B cell (primary cell): ENCODE results near the gene OR2M7. TPM values are rescaled to one million over a fixed set of nuclear protein-coding genes. Genes with fewer than 3 reads are reported as not detected.

Experiments used
- ATAC-seq: fragments of 200-7000 bp; cut with Tn5 transposase; one replicate; pipeline ENCODE4 v1.10.0; 2021; ENCODE audit warnings: low read depth, mild to moderate bottlenecking, moderate number of reproducible peaks, moderate library complexity
- CTCF ChIA-PET: fragments of 350-600 bp; sonication (Branson Sonifier 250); formaldehyde crosslinking; loops from one replicate; lab custom pipeline; 2021; ENCODE audit warnings: antibody characterized with exemption, inconsistent platforms; lab: Charles Lee
- POLR2A ChIA-PET: fragments of 350-600 bp; sonication (Branson Sonifier 250); formaldehyde crosslinking; loops from one replicate; lab custom pipeline; 2021; ENCODE audit warnings: antibody characterized with exemption; lab: Charles Lee
- DNase-seq: peaks from one replicate; pipeline ENCODE4 v3.0.0; 2013
- H2AFZ ChIP-seq: 2 replicates; pipeline ENCODE4 v1.6.1; 2012; ENCODE audit warnings: mild to moderate bottlenecking, low read depth, low read length; ENCODE audit not compliant: insufficient read depth, poor library complexity, severe bottlenecking
- H3K27ac ChIP-seq, 2 donors: 1 replicate in 1 of 2; 2 replicates in 1 of 2; pipeline ENCODE4 v1.5.1; 2012 to 2013; ENCODE audit warnings: low read length in 2 of 2, mild to moderate bottlenecking in 2 of 2, moderate library complexity in 1 of 2
- H3K27me3 ChIP-seq, 4 experiments: fragments of 200-600 bp in 1 of 4; sonication (generic) in 1 of 4; replicated peaks in 1 of 4; 1 replicate in 2 of 4; 2 replicates in 2 of 4; pipeline versions ENCODE4 v1.6.1 to v1.7.0; 2013 to 2016; ENCODE audit warnings: low read length in 3 of 4, mild to moderate bottlenecking in 2 of 4, mixed read lengths in 1 of 4, moderate library complexity in 1 of 4; ENCODE audit not compliant: insufficient read depth in 4 of 4, control insufficient read depth in 3 of 4; ENCODE audit errors: control extremely low read depth in 1 of 4
- H3K36me3 ChIP-seq, 2 experiments: replicated peaks in 1 of 2; 1 replicate in 1 of 2; 2 replicates in 1 of 2; pipeline versions ENCODE4 v1.6.1 to v1.7.1; 2013; ENCODE audit warnings: low read length in 1 of 2; ENCODE audit not compliant: insufficient read depth in 2 of 2, control insufficient read depth in 1 of 2; ENCODE audit errors: control extremely low read depth in 1 of 2, extremely low read depth in 1 of 2
- H3K4me1 ChIP-seq, 2 donors: fragments of 200-600 bp in 1 of 2; sonication (generic) in 1 of 2; 1 replicate in 1 of 2; 2 replicates in 1 of 2; pipeline versions ENCODE4 v1.5.1 to v1.6.1; 2013 to 2017; ENCODE audit warnings: low read length in 2 of 2; ENCODE audit not compliant: control insufficient read depth in 2 of 2, insufficient read depth in 2 of 2
- H3K4me2 ChIP-seq: replicated peaks from 2 replicates; pipeline ENCODE3; 2012; ENCODE audit warnings: mild to moderate bottlenecking, low read depth, low read length; ENCODE audit not compliant: poor library complexity, severe bottlenecking
- H3K4me3 ChIP-seq, 5 experiments: fragments of 200-600 bp in 1 of 5; sonication (generic) in 1 of 5; 1 replicate in 3 of 5; 2 replicates in 2 of 5; pipeline versions ENCODE4 v1.5.1 to v1.7.0; 2011 to 2016; ENCODE audit warnings: low read length in 4 of 5, mild to moderate bottlenecking in 4 of 5, low read depth in 2 of 5, control low read depth in 1 of 5, moderate library complexity in 1 of 5; ENCODE audit not compliant: insufficient read depth in 1 of 5; ENCODE audit errors: control extremely low read depth in 1 of 5, extremely low read depth in 1 of 5
- H3K79me2 ChIP-seq: fragments of 200-600 bp; sonication (generic); one replicate; pipeline ENCODE4 v1.6.0; 2016; ENCODE audit warnings: low read length; ENCODE audit not compliant: control insufficient read depth, insufficient read depth
- H3K9ac ChIP-seq: fragments of 200-600 bp; sonication (generic); 2 replicates; pipeline ENCODE4 v1.6.1; 2017; ENCODE audit warnings: mild to moderate bottlenecking, low read length, moderate library complexity
- H3K9me3 ChIP-seq, 3 donors: one replicate each; pipeline versions ENCODE4 v1.6.1 to v1.7.1; 2013; ENCODE audit warnings: low read length in 2 of 3; ENCODE audit not compliant: control insufficient read depth in 2 of 3, insufficient read depth in 1 of 3; ENCODE audit errors: control extremely low read depth in 1 of 3
- H4K20me1 ChIP-seq: 2 replicates; pipeline ENCODE4 v1.6.0; 2012; ENCODE audit warnings: mild to moderate bottlenecking, low read length; ENCODE audit not compliant: insufficient read depth, control insufficient read depth, poor library complexity, severe bottlenecking
- H3K27ac Mint-ChIP-seq: one replicate; pipeline ENCODE4 v1.8.0; 2021; ENCODE audit warnings: mixed read lengths
- H3K27me3 Mint-ChIP-seq: one replicate; pipeline ENCODE4 v1.8.0; 2021; ENCODE audit warnings: mixed read lengths
- H3K4me1 Mint-ChIP-seq: one replicate; pipeline ENCODE4 v1.8.0; 2021; ENCODE audit warnings: mixed read lengths
- H3K4me3 Mint-ChIP-seq: one replicate; pipeline ENCODE4 v1.8.0; 2021; ENCODE audit warnings: mixed read lengths
- H3K9me3 Mint-ChIP-seq: one replicate; pipeline ENCODE4 v1.8.0; 2022; ENCODE audit warnings: mixed read lengths; ENCODE audit not compliant: insufficient read depth
- CTCF ChIP-seq: fragments of 200-600 bp; IDR thresholded peaks from one replicate; pipeline ENCODE4 v1.8.0; 2022; ENCODE audit warnings: antibody characterized with exemption, mild to moderate bottlenecking
- EZH2 ChIP-seq: IDR thresholded peaks from 2 replicates; pipeline ENCODE4 v1.6.1; 2012; ENCODE audit warnings: borderline replicate concordance, low read depth, mild to moderate bottlenecking, moderate library complexity, low read length; ENCODE audit not compliant: insufficient read depth, poor library complexity, severe bottlenecking
- WGBS: methylation state at CpG from one replicate; pipeline ENCODE4 v1.1.5; 2013; ENCODE audit warnings: missing lambda C conversion rate; ENCODE audit not compliant: insufficient coverage; 5-methylcytosine and 5-hydroxymethylcytosine counted together
- intact Hi-C: fragments of 100-400 bp; cut with micrococcal nuclease; formaldehyde crosslinking; loops from one replicate; pipeline ENCODE4 v1.10.0; 2022
- polyA plus RNA-seq: library from polyadenylated mRNA; depleted of rRNA; stranded (reverse); fragments of >200 nt; gene quantifications from 2 replicates; pipeline ENCODE4 v1.2.3, GENCODE V29; 2012
- total RNA-seq, 2 donors: library from RNA; stranded (reverse); fragments of 120-200 nt in 1 of 2; gene quantifications; 1 replicate in 1 of 2; 2 replicates in 1 of 2; pipeline versions ENCODE4 v1.2.3 to v1.2.4, GENCODE V29; 2013 to 2022

Gene OR2M7
- total and polyA plus RNA-seq, 2 donors (not counting 1 experiment from before 2014, with no cell fraction given): not detected

- no peak within 1 kb of the TSS for H3K4me2 ChIP-seq
- CTCF ChIA-PET: no interaction called here
- Mint-ChIP-seq H3K4me1 (no peaks in the 10 kb centered on the region), H3K4me3 (no peak within 1 kb of the TSS), H3K9me3 (no peaks in the 10 kb centered on the region), H3K27me3 (peaks cover 10% of the 10 kb centered on the region), H3K27ac (no peak within 1 kb of the TSS)
- H3K79me2 ChIP-seq: no peaks in the 10 kb centered on the region
- no peak within 1 kb of the TSS for H2AFZ ChIP-seq
- ATAC-seq (no peak), DNase-seq (no peak)
- H3K4me3 ChIP-seq: no peak within 1 kb of the TSS
- H3K9me3 ChIP-seq: no peaks in the 10 kb centered on the region
- intact Hi-C loops: no loop called here
- H4K20me1 ChIP-seq: no peaks in the 10 kb centered on the region
- TF ChIP-seq EZH2: no peak
- TF ChIP-seq CTCF: no peak
- H3K36me3 ChIP-seq: no peaks in the 10 kb centered on the region
- H3K4me1 ChIP-seq: no peaks in the 10 kb centered on the region
- POLR2A ChIA-PET: no interaction called here
- H3K9ac ChIP-seq: no peak within 1 kb of the TSS
- no CpG with 5 or more reads among the region's 3 CpGs for WGBS
- no peak within 1 kb of the TSS for H3K27ac ChIP-seq
- no peaks in the 10 kb centered on the region for H3K27me3 ChIP-seq
These were observed 36.9 kb upstream of the OR2M7 start, which contains the start of gene OR2T4 for GRCh38 chr1:248361121-248361715. TSS of gene OR2T4 (plus strand) at chr1:248361665. CDS start at chr1:248361665, 0 bp downstream.

GRCh38 chr1:248359415-248359814 lies 35.0 kb upstream of the OR2M7 start:
- no peaks in the 10 kb centered on the region for H3K36me3 ChIP-seq
- intact Hi-C loops: no loop called here
- H3K4me1 ChIP-seq: no peaks in the 10 kb centered on the region
- H3K9me3 ChIP-seq: no peaks in the 10 kb centered on the region
- 0% methylated on average over 1 of the region's 3 CpGs for WGBS
- no peak overlapping the region for H3K4me3 ChIP-seq
- no peaks in the 10 kb centered on the region for H3K27me3 ChIP-seq
- H2AFZ ChIP-seq: no peak overlapping the region
- H3K4me2 ChIP-seq: no peak overlapping the region
- Mint-ChIP-seq H3K27me3 (peaks cover 10% of the 10 kb centered on the region), H3K4me3 (no peak overlapping the region), H3K27ac (no peak overlapping the region), H3K9me3 (no peaks in the 10 kb centered on the region), H3K4me1 (no peaks in the 10 kb centered on the region)
- H3K79me2 ChIP-seq: no peaks in the 10 kb centered on the region
- H4K20me1 ChIP-seq: no peaks in the 10 kb centered on the region
- DNase-seq (no peak), ATAC-seq (no peak)
- TF ChIP-seq CTCF: no peak
- TF ChIP-seq EZH2: no peak
- ChIA-PET CTCF (interaction anchor here (0.8 kb wide), 1 partner anchor 474 kb away, joined by 3 read pairs; no protein-coding TSS in a partner anchor), POLR2A (no interaction called here)
- no peak overlapping the region for H3K27ac ChIP-seq
- H3K9ac ChIP-seq: no peak overlapping the region
